HCT116 (cell line): ENCODE data around the gene FXYD4. TPM values are rescaled to one million over a fixed set of nuclear protein-coding genes. Genes with fewer than 3 reads are reported as not detected.

Experiments used
- ATAC-seq: fragments of 200-7000 bp; cut with Tn5 transposase; 2 replicates; pipeline ENCODE4 v1.9.1; 2020; ENCODE audit warnings: mild to moderate bottlenecking, moderate library complexity
- BruUV-seq: library from RNA; stranded (reverse); fragments of 400-500 nt; replicated peaks from 2 replicates; lab custom pipeline; 2021; lab: Mats Ljungman, UMichigan
- CTCF ChIA-PET: fragments of 300-600 bp; sonication (Branson Sonifier 250); formaldehyde crosslinking; loops from one replicate; lab custom pipeline; 2021; ENCODE audit warnings: antibody characterized with exemption; lab: Charles Lee
- POLR2A ChIA-PET: fragments of 300-600, 350-600 bp; sonication (Branson Sonifier 250); formaldehyde crosslinking; loops from one replicate; lab custom pipeline; 2021; ENCODE audit warnings: antibody characterized with exemption; lab: Charles Lee
- RAD21 ChIA-PET, 2 experiments: fragments of 300-600 bp; sonication (Branson Sonifier 250); formaldehyde crosslinking; loops; one replicate each; lab custom pipeline; 2023; ENCODE audit warnings: low total read pairs in 2 of 2; ENCODE audit not compliant: uncharacterized antibody in 2 of 2, unreplicated experiment in 2 of 2, low non-redundant PET in 1 of 2; lab: Charles Lee
- DNase-seq: peaks from one replicate; pipeline ENCODE4 v3.0.0-alpha.2; 2010; ENCODE audit warnings: low read depth, low spot score
- H2AFZ ChIP-seq: fragments of 200-600 bp; shearing (Covaris generic), sonication (generic); 2 replicates; pipeline ENCODE4 v1.6.1; 2017; ENCODE audit warnings: low read depth, mixed run types, mixed read lengths, antibody characterized with exemption, low read length; ENCODE audit not compliant: poor library complexity, severe bottlenecking
- H3K27ac ChIP-seq: 2 replicates; pipeline ENCODE4 v1.5.1; 2012; ENCODE audit warnings: low read depth, low read length
- H3K27me3 ChIP-seq: fragments of 200-600 bp; sonication (generic); 2 replicates; pipeline ENCODE4 v1.6.1; 2016; ENCODE audit warnings: mixed run types, low read length, mixed read lengths; ENCODE audit not compliant: insufficient read depth
- H3K36me3 ChIP-seq, 2 experiments: fragments of 200-500 bp in 1 of 2; fragments of 200-600 bp in 1 of 2; sonication (Bioruptor generic) in 1 of 2; sonication (generic) in 1 of 2; 2 replicates each; pipeline versions ENCODE4 v1.5.1 to v1.6.1; 2014 to 2016; ENCODE audit warnings: low read length in 2 of 2, inconsistent platforms in 1 of 2, mixed read lengths in 1 of 2, mixed run types in 1 of 2; ENCODE audit not compliant: insufficient read depth in 2 of 2, control insufficient read depth in 1 of 2
- H3K4me1 ChIP-seq, 2 experiments: fragments of 200-600 bp in 1 of 2; sonication (generic) in 1 of 2; 2 replicates each; pipeline versions ENCODE4 v1.5.1 to v1.6.1; 2012 to 2017; ENCODE audit warnings: low read length in 2 of 2, inconsistent platforms in 1 of 2, mild to moderate bottlenecking in 1 of 2, mixed read lengths in 1 of 2, mixed run types in 1 of 2, moderate library complexity in 1 of 2; ENCODE audit not compliant: insufficient read depth in 2 of 2, control insufficient read depth in 1 of 2
- H3K4me2 ChIP-seq: fragments of 200-600 bp; sonication (generic); 2 replicates; pipeline ENCODE4 v1.6.1; 2017; ENCODE audit warnings: mixed run types, low read length, mixed read lengths
- H3K4me3 ChIP-seq, 2 experiments: fragments of 200-600 bp in 1 of 2; sonication (generic) in 1 of 2; replicated peaks in 1 of 2; 2 replicates each; pipeline ENCODE4 v1.5.1; 2011 to 2016; ENCODE audit warnings: low read length in 2 of 2, control low read depth in 1 of 2, low read depth in 1 of 2, mild to moderate bottlenecking in 1 of 2, mixed read lengths in 1 of 2, mixed run types in 1 of 2
- H3K79me2 ChIP-seq: fragments of 200-600 bp; sonication (generic); 2 replicates; pipeline ENCODE4 v1.6.1; 2017; ENCODE audit warnings: mild to moderate bottlenecking, mixed run types, low read length, moderate library complexity, mixed read lengths; ENCODE audit not compliant: insufficient read depth
- H3K9ac ChIP-seq: fragments of 200-600 bp; sonication (generic); 2 replicates; pipeline ENCODE4 v1.6.1; 2016; ENCODE audit warnings: low read length, mixed read lengths
- H3K9me2 ChIP-seq: fragments of 200-600 bp; sonication (generic), shearing (Covaris generic); 2 replicates; pipeline ENCODE4 v1.6.1; 2017; ENCODE audit warnings: mixed run types, mild to moderate bottlenecking, moderate library complexity; ENCODE audit not compliant: insufficient read depth
- H3K9me3 ChIP-seq, 2 experiments: fragments of 200-500 bp in 1 of 2; fragments of 200-600 bp in 1 of 2; sonication (Bioruptor generic) in 1 of 2; sonication (generic) in 1 of 2; 2 replicates each; pipeline ENCODE4 v1.6.1; 2014 to 2017; ENCODE audit warnings: low read length in 2 of 2, mixed read lengths in 2 of 2, inconsistent platforms in 1 of 2, low read depth in 1 of 2, mild to moderate bottlenecking in 1 of 2, mixed run types in 1 of 2, moderate library complexity in 1 of 2; ENCODE audit not compliant: control insufficient read depth in 1 of 2, insufficient read depth in 1 of 2
- H4K20me1 ChIP-seq: fragments of 200-600 bp; sonication (generic), shearing (Covaris generic); 2 replicates; pipeline ENCODE4 v1.6.1; 2017; ENCODE audit warnings: mixed run types, mild to moderate bottlenecking, moderate library complexity; ENCODE audit not compliant: insufficient read depth
- EGR1 ChIP-seq: IDR thresholded peaks from 2 replicates; pipeline ENCODE4 v1.6.1; 2012; ENCODE audit warnings: low read depth
- JUND ChIP-seq: IDR thresholded peaks from 2 replicates; pipeline ENCODE4 v1.6.1; 2012
- POLR2AphosphoS5 ChIP-seq: IDR thresholded peaks from 2 replicates; pipeline ENCODE4 v1.6.1; 2011; ENCODE audit warnings: mild to moderate bottlenecking, low read depth, low read length, moderate library complexity
- RAD21 ChIP-seq: IDR thresholded peaks from 2 replicates; pipeline ENCODE4 v1.6.1; 2012; ENCODE audit warnings: low read depth, mild to moderate bottlenecking
- REST ChIP-seq: IDR thresholded peaks from 2 replicates; pipeline ENCODE4 v1.6.1; 2012; ENCODE audit warnings: low read depth
- SRF ChIP-seq: IDR thresholded peaks from 2 replicates; pipeline ENCODE4 v1.6.1; 2012; ENCODE audit warnings: low read depth
- TCF7L2 ChIP-seq: IDR thresholded peaks from 2 replicates; pipeline ENCODE4 v1.7.0; 2011; ENCODE audit warnings: borderline replicate concordance, inconsistent platforms; ENCODE audit not compliant: insufficient read depth, insufficient read length; ENCODE audit errors: extremely low read depth
- YY1 ChIP-seq: IDR thresholded peaks from 2 replicates; pipeline ENCODE4 v1.6.1; 2011; ENCODE audit warnings: low read length, low read depth, moderate library complexity, mild to moderate bottlenecking; ENCODE audit not compliant: insufficient replicate concordance; ENCODE audit errors: extremely low read depth
- ZFX ChIP-seq: fragments of 450-650 bp; IDR thresholded peaks from 2 replicates; pipeline ENCODE4 v1.6.1; 2017
- ZNF274 ChIP-seq: fragments of 200-500 bp; sonication (Bioruptor generic); IDR thresholded peaks from 2 replicates; pipeline ENCODE4 v1.6.1; 2014; ENCODE audit warnings: mild to moderate bottlenecking, low read depth, low read length, inconsistent platforms
- intact Hi-C: fragments of 100-400 bp; cut with micrococcal nuclease; formaldehyde crosslinking; loops from 2 replicates; pipeline ENCODE4 v1.10.0; 2022
- total RNA-seq: library from RNA; stranded (reverse); gene quantifications from one replicate; pipeline ENCODE4 v1.2.1, GENCODE V29; 2021; ENCODE audit not compliant: unreplicated experiment
- TF ChIP-seq, protein P1 (sequence below): IDR thresholded peaks from 2 replicates; pipeline ENCODE4 v1.6.1; 2011; ENCODE audit warnings: mild to moderate bottlenecking, low read length, moderate library complexity; ENCODE audit not compliant: insufficient replicate concordance; ENCODE audit errors: extremely low read depth
- TF ChIP-seq, protein P2 (sequence below), 3 experiments: fragments of 200-600 bp in 1 of 3; sonication (generic) in 1 of 3; IDR thresholded peaks in 2 of 3; conservative IDR thresholded peaks in 1 of 3; 2 replicates each; pipeline ENCODE4 v1.5.1; 2012 to 2017; ENCODE audit warnings: low read depth in 2 of 3, low read length in 2 of 3, antibody characterized with exemption in 1 of 3, borderline replicate concordance in 1 of 3, control low read depth in 1 of 3, mild to moderate bottlenecking in 1 of 3, mixed read lengths in 1 of 3, mixed run types in 1 of 3, moderate library complexity in 1 of 3; ENCODE audit not compliant: insufficient read depth in 1 of 3
- TF ChIP-seq, protein P3 (sequence below): IDR thresholded peaks from 2 replicates; pipeline ENCODE4 v1.6.1; 2012
- TF ChIP-seq, protein P4 (sequence below): IDR thresholded peaks from 2 replicates; pipeline ENCODE4 v1.6.1; 2012

The FXYD4 gene
- total RNA-seq, 1 experiment from 2014 or later = 0.71 TPM

- no TSS peak for BruUV-seq
- Histone ChIP-seq H3K9ac (no peak overlapping the region), H4K20me1 (no peaks in the 10 kb centered on the region), H3K9me2 (no peaks in the 10 kb centered on the region), H3K27ac (no peak overlapping the region), H3K4me1 (no peaks in the 10 kb centered on the region; a peak in 1 of 4 replicates), H3K79me2 (no peaks in the 10 kb centered on the region), H3K9me3 (no peaks in the 10 kb centered on the region), H3K4me2 (no peak overlapping the region), H3K27me3 (no peaks in the 10 kb centered on the region), H2AFZ (no peak overlapping the region), H3K4me3 (no peak overlapping the region), H3K36me3 (no peaks in the 10 kb centered on the region)
- ChIA-PET CTCF (no interaction called here), RAD21 (no interaction called here), POLR2A (no interaction called here)
- ATAC-seq (no peak), DNase-seq (no peak)
- TF ChIP-seq, protein P1, sequence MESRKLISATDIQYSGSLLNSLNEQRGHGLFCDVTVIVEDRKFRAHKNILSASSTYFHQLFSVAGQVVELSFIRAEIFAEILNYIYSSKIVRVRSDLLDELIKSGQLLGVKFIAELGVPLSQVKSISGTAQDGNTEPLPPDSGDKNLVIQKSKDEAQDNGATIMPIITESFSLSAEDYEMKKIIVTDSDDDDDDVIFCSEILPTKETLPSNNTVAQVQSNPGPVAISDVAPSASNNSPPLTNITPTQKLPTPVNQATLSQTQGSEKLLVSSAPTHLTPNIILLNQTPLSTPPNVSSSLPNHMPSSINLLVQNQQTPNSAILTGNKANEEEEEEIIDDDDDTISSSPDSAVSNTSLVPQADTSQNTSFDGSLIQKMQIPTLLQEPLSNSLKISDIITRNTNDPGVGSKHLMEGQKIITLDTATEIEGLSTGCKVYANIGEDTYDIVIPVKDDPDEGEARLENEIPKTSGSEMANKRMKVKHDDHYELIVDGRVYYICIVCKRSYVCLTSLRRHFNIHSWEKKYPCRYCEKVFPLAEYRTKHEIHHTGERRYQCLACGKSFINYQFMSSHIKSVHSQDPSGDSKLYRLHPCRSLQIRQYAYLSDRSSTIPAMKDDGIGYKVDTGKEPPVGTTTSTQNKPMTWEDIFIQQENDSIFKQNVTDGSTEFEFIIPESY = no peak
- TF ChIP-seq SRF (no peak), YY1 (no peak), ZFX (no peak), REST (no peak), JUND (no peak), RAD21 (no peak), TCF7L2 (no peak), POLR2AphosphoS5 (no peak), ZNF274 (no peak), EGR1 (no peak)
- TF ChIP-seq, protein P2, sequence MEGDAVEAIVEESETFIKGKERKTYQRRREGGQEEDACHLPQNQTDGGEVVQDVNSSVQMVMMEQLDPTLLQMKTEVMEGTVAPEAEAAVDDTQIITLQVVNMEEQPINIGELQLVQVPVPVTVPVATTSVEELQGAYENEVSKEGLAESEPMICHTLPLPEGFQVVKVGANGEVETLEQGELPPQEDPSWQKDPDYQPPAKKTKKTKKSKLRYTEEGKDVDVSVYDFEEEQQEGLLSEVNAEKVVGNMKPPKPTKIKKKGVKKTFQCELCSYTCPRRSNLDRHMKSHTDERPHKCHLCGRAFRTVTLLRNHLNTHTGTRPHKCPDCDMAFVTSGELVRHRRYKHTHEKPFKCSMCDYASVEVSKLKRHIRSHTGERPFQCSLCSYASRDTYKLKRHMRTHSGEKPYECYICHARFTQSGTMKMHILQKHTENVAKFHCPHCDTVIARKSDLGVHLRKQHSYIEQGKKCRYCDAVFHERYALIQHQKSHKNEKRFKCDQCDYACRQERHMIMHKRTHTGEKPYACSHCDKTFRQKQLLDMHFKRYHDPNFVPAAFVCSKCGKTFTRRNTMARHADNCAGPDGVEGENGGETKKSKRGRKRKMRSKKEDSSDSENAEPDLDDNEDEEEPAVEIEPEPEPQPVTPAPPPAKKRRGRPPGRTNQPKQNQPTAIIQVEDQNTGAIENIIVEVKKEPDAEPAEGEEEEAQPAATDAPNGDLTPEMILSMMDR (IDR thresholded peaks at IDR 0.05 in 2 of 3, conservative IDR thresholded peaks at IDR 0.05 in 1 of 3; ENCODE audit: borderline replicate concordance in 1 of 3, insufficient read depth in 1 of 3, low read depth in 2 of 3, low read length in 2 of 3) = no peak
- TF ChIP-seq, protein P3, sequence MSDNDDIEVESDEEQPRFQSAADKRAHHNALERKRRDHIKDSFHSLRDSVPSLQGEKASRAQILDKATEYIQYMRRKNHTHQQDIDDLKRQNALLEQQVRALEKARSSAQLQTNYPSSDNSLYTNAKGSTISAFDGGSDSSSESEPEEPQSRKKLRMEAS = no peak
- TF ChIP-seq, protein P4, sequence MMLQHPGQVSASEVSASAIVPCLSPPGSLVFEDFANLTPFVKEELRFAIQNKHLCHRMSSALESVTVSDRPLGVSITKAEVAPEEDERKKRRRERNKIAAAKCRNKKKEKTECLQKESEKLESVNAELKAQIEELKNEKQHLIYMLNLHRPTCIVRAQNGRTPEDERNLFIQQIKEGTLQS = no peak
- intact Hi-C loops = no loop called here
Observed at GRCh38 chr10:43333653-43334052, 37.8 kb upstream of the FXYD4 start.
